ENCODE results near the gene GATA3. TPM values are rescaled to one million over a fixed set of nuclear protein-coding genes. Genes with fewer than 3 reads are reported as not detected.

Gene GATA3
- total and polyA plus RNA-seq, 9 of the 15 experiments (the other 6 are each of a cell fraction or from before 2014, with no cell fraction given): 0.01 to 0.24 (median 0.09) TPM; not detected in 6

DNA sequence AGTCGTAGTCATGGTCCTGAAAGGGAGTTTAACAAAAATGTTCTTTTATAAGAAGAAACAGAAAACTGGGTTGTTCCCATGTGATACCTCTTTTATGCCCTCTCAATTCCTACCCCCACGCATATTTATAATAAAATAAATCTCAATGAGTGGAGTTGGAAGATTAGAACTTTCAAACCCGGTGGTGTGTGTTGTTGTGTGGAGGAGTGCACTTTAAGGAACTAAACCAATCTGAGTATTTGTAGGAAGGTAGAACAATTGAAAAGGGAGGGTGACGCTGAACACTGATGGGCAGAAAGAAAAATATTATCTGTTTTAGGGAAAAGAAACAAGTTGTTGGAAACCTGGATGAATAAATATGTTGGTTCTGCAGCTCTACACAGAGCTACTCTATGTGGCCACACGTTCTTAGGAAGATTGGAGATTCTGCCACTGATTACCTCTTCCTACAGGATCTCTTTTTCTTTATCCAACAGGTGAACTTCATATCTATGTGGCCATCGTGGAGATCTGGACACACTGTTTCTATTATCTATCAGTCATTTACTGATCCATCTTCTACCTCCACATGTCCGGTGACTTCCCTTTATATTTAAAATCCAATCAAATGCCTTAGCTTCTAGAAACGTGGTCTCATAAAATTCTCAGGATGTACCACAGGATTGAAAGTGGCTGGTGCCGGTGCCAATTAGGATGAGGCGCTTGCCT lies 13.1 kb upstream of the GATA3 start:
- H3K36me3 ChIP-seq (ENCODE audit: control insufficient read depth, insufficient read depth, low read length): no peaks in the 10 kb centered on the region
- no peak for FAIRE-seq
- no peak overlapping the region for H3K4me2 ChIP-seq (ENCODE audit: insufficient read depth, low read length)
- 0 out of 2 replicates have a peak, but pooled peaks cover 5% of the 10 kb centered on the region for H4K20me1 ChIP-seq (replicated peaks; ENCODE audit: control insufficient read depth, insufficient read depth, low read length)
- H3K9me1 ChIP-seq (ENCODE audit: control insufficient read depth, insufficient read depth, low read length): no peaks in the 10 kb centered on the region
- no peaks in the 10 kb centered on the region for H3K79me2 ChIP-seq (ENCODE audit: control insufficient read depth, insufficient read depth, low read length)
- no peak overlapping the region for H3K4me3 ChIP-seq
- intact Hi-C loops (cut with micrococcal nuclease): no loop called here
- no peak for DNase-seq (ENCODE audit: extremely low read depth in 1 of 4, low spot score in 3 of 4)
- in situ Hi-C loops (cut with MboI): no loop called here
- no peak for ATAC-seq
- H2AFZ ChIP-seq (ENCODE audit: low read depth, low read length): no peak overlapping the region
- no peak overlapping the region for H3K27ac ChIP-seq (ENCODE audit: extremely low read depth, low read depth, low read length)
- ChIA-PET CTCF (ENCODE audit: low intra/inter-chr PET ratio) (no interaction called here), POLR2A (interaction anchor here (1.0 kb wide), 1 partner anchor 18 kb away, joined by 3 read pairs; no protein-coding TSS in a partner anchor)
- WGBS (ENCODE audit: insufficient coverage, low coverage, missing lambda C conversion rate): under 1% methylated on average over 10 of the region's 10 CpGs
- peaks cover 0 to 14% of the 10 kb centered on the region in 2 experiments; a peak in 2 of 5 replicates for H3K4me1 ChIP-seq (replicated peaks in 1 of 2; ENCODE audit: control insufficient read depth in 2 of 2, insufficient read depth in 2 of 2, low read length in 2 of 2)
- BruUV-seq (replicated peaks): no TSS peak
- no peaks in the 10 kb centered on the region for H3K9me3 ChIP-seq (replicated peaks; ENCODE audit: control insufficient read depth, insufficient read depth, low read depth, low read length)
- H3K27me3 ChIP-seq (ENCODE audit: control insufficient read depth in 2 of 2, insufficient read depth in 2 of 2, low read length in 2 of 2): peaks cover 62 to 72% of the 10 kb centered on the region in 2 experiments
- TF ChIP-seq RUNX1 (IDR thresholded peaks at IDR 0.05; ENCODE audit: low read depth) (no peak), FOXA3 (CRISPR knock-in tag; conservative IDR thresholded peaks at IDR 0.05 in 1 of 2, IDR thresholded peaks at IDR 0.05 in 1 of 2) (no peak), E4F1 (CRISPR knock-in tag; IDR thresholded peaks at IDR 0.05; ENCODE audit: borderline replicate concordance) (no peak), ZFPM2 (CRISPR knock-in tag; IDR thresholded peaks at IDR 0.05) (no peak), PHF21A (IDR thresholded peaks at IDR 0.05; ENCODE audit: borderline replicate concordance, low read depth) (no peak), PHTF2 (CRISPR knock-in tag; IDR thresholded peaks at IDR 0.05) (no peak), ZNF324 (CRISPR knock-in tag; IDR thresholded peaks at IDR 0.05) (no peak), PKNOX1 (IDR thresholded peaks at IDR 0.05) (no peak), ZNF143 (CRISPR knock-in tag; IDR thresholded peaks at IDR 0.05) (no peak), ESRRB (CRISPR knock-in tag; IDR thresholded peaks at IDR 0.05; ENCODE audit: borderline replicate concordance) (no peak)
- H3K9ac ChIP-seq (ENCODE audit: insufficient read depth in 1 of 2, low read depth in 2 of 2, low read length in 2 of 2): no peak overlapping the region
